HCT116 (cell line): ENCODE results near the gene C11orf21. TPM values are rescaled to one million over a fixed set of nuclear protein-coding genes. Genes with fewer than 3 reads are reported as not detected.

Source experiments
- ATAC-seq: fragments of 200-7000 bp; cut with Tn5 transposase; 2 replicates; pipeline ENCODE4 v1.9.1; 2020; ENCODE audit warnings: mild to moderate bottlenecking, moderate library complexity
- BruUV-seq: library from RNA; stranded (reverse); fragments of 400-500 nt; replicated peaks from 2 replicates; lab custom pipeline; 2021; lab: Mats Ljungman, UMichigan
- CTCF ChIA-PET: fragments of 300-600 bp; sonication (Branson Sonifier 250); formaldehyde crosslinking; loops from one replicate; lab custom pipeline; 2021; ENCODE audit warnings: antibody characterized with exemption; lab: Charles Lee
- POLR2A ChIA-PET: fragments of 300-600, 350-600 bp; sonication (Branson Sonifier 250); formaldehyde crosslinking; loops from one replicate; lab custom pipeline; 2021; ENCODE audit warnings: antibody characterized with exemption; lab: Charles Lee
- RAD21 ChIA-PET, 2 experiments: fragments of 300-600 bp; sonication (Branson Sonifier 250); formaldehyde crosslinking; loops; one replicate each; lab custom pipeline; 2023; ENCODE audit warnings: low total read pairs in 2 of 2; ENCODE audit not compliant: uncharacterized antibody in 2 of 2, unreplicated experiment in 2 of 2, low non-redundant PET in 1 of 2; lab: Charles Lee
- DNase-seq: peaks from one replicate; pipeline ENCODE4 v3.0.0-alpha.2; 2010; ENCODE audit warnings: low read depth, low spot score
- H2AFZ ChIP-seq: fragments of 200-600 bp; shearing (Covaris generic), sonication (generic); 2 replicates; pipeline ENCODE4 v1.6.1; 2017; ENCODE audit warnings: low read depth, mixed run types, mixed read lengths, antibody characterized with exemption, low read length; ENCODE audit not compliant: poor library complexity, severe bottlenecking
- H3K27ac ChIP-seq: 2 replicates; pipeline ENCODE4 v1.5.1; 2012; ENCODE audit warnings: low read depth, low read length
- H3K27me3 ChIP-seq: fragments of 200-600 bp; sonication (generic); 2 replicates; pipeline ENCODE4 v1.6.1; 2016; ENCODE audit warnings: mixed run types, low read length, mixed read lengths; ENCODE audit not compliant: insufficient read depth
- H3K36me3 ChIP-seq, 2 experiments: fragments of 200-500 bp in 1 of 2; fragments of 200-600 bp in 1 of 2; sonication (Bioruptor generic) in 1 of 2; sonication (generic) in 1 of 2; 2 replicates each; pipeline versions ENCODE4 v1.5.1 to v1.6.1; 2014 to 2016; ENCODE audit warnings: low read length in 2 of 2, inconsistent platforms in 1 of 2, mixed read lengths in 1 of 2, mixed run types in 1 of 2; ENCODE audit not compliant: insufficient read depth in 2 of 2, control insufficient read depth in 1 of 2
- H3K4me1 ChIP-seq, 2 experiments: fragments of 200-600 bp in 1 of 2; sonication (generic) in 1 of 2; 2 replicates each; pipeline versions ENCODE4 v1.5.1 to v1.6.1; 2012 to 2017; ENCODE audit warnings: low read length in 2 of 2, inconsistent platforms in 1 of 2, mild to moderate bottlenecking in 1 of 2, mixed read lengths in 1 of 2, mixed run types in 1 of 2, moderate library complexity in 1 of 2; ENCODE audit not compliant: insufficient read depth in 2 of 2, control insufficient read depth in 1 of 2
- H3K4me2 ChIP-seq: fragments of 200-600 bp; sonication (generic); 2 replicates; pipeline ENCODE4 v1.6.1; 2017; ENCODE audit warnings: mixed run types, low read length, mixed read lengths
- H3K4me3 ChIP-seq, 2 experiments: fragments of 200-600 bp in 1 of 2; sonication (generic) in 1 of 2; replicated peaks in 1 of 2; 2 replicates each; pipeline ENCODE4 v1.5.1; 2011 to 2016; ENCODE audit warnings: low read length in 2 of 2, control low read depth in 1 of 2, low read depth in 1 of 2, mild to moderate bottlenecking in 1 of 2, mixed read lengths in 1 of 2, mixed run types in 1 of 2
- H3K79me2 ChIP-seq: fragments of 200-600 bp; sonication (generic); 2 replicates; pipeline ENCODE4 v1.6.1; 2017; ENCODE audit warnings: mild to moderate bottlenecking, mixed run types, low read length, moderate library complexity, mixed read lengths; ENCODE audit not compliant: insufficient read depth
- H3K9ac ChIP-seq: fragments of 200-600 bp; sonication (generic); 2 replicates; pipeline ENCODE4 v1.6.1; 2016; ENCODE audit warnings: low read length, mixed read lengths
- H3K9me2 ChIP-seq: fragments of 200-600 bp; sonication (generic), shearing (Covaris generic); 2 replicates; pipeline ENCODE4 v1.6.1; 2017; ENCODE audit warnings: mixed run types, mild to moderate bottlenecking, moderate library complexity; ENCODE audit not compliant: insufficient read depth
- H3K9me3 ChIP-seq, 2 experiments: fragments of 200-500 bp in 1 of 2; fragments of 200-600 bp in 1 of 2; sonication (Bioruptor generic) in 1 of 2; sonication (generic) in 1 of 2; 2 replicates each; pipeline ENCODE4 v1.6.1; 2014 to 2017; ENCODE audit warnings: low read length in 2 of 2, mixed read lengths in 2 of 2, inconsistent platforms in 1 of 2, low read depth in 1 of 2, mild to moderate bottlenecking in 1 of 2, mixed run types in 1 of 2, moderate library complexity in 1 of 2; ENCODE audit not compliant: control insufficient read depth in 1 of 2, insufficient read depth in 1 of 2
- H4K20me1 ChIP-seq: fragments of 200-600 bp; sonication (generic), shearing (Covaris generic); 2 replicates; pipeline ENCODE4 v1.6.1; 2017; ENCODE audit warnings: mixed run types, mild to moderate bottlenecking, moderate library complexity; ENCODE audit not compliant: insufficient read depth
- CEBPB ChIP-seq: IDR thresholded peaks from 2 replicates; pipeline ENCODE4 v1.6.1; 2012; ENCODE audit warnings: low read depth
- EGR1 ChIP-seq: IDR thresholded peaks from 2 replicates; pipeline ENCODE4 v1.6.1; 2012; ENCODE audit warnings: low read depth
- EZH2 ChIP-seq: fragments of 200-600 bp; sonication (generic); IDR thresholded peaks from 2 replicates; pipeline ENCODE4 v1.6.1; 2017; ENCODE audit warnings: antibody characterized with exemption, mixed run types
- EZH2phosphoT487 ChIP-seq: fragments of 200-600 bp; IDR thresholded peaks from 2 replicates; pipeline ENCODE4 v1.6.1; 2018; ENCODE audit warnings: antibody characterized with exemption, borderline replicate concordance
- POLR2A ChIP-seq: IDR thresholded peaks from 2 replicates; pipeline ENCODE4 v1.7.0; 2011; ENCODE audit warnings: borderline replicate concordance; ENCODE audit not compliant: insufficient read depth, insufficient read length; ENCODE audit errors: extremely low read depth
- POLR2AphosphoS5 ChIP-seq: IDR thresholded peaks from 2 replicates; pipeline ENCODE4 v1.6.1; 2011; ENCODE audit warnings: mild to moderate bottlenecking, low read depth, low read length, moderate library complexity
- RAD21 ChIP-seq: IDR thresholded peaks from 2 replicates; pipeline ENCODE4 v1.6.1; 2012; ENCODE audit warnings: low read depth, mild to moderate bottlenecking
- REST ChIP-seq: IDR thresholded peaks from 2 replicates; pipeline ENCODE4 v1.6.1; 2012; ENCODE audit warnings: low read depth
- SRF ChIP-seq: IDR thresholded peaks from 2 replicates; pipeline ENCODE4 v1.6.1; 2012; ENCODE audit warnings: low read depth
- TCF7L2 ChIP-seq: IDR thresholded peaks from 2 replicates; pipeline ENCODE4 v1.7.0; 2011; ENCODE audit warnings: borderline replicate concordance, inconsistent platforms; ENCODE audit not compliant: insufficient read depth, insufficient read length; ENCODE audit errors: extremely low read depth
- ZFX ChIP-seq: fragments of 450-650 bp; IDR thresholded peaks from 2 replicates; pipeline ENCODE4 v1.6.1; 2017
- ZNF274 ChIP-seq: fragments of 200-500 bp; sonication (Bioruptor generic); IDR thresholded peaks from 2 replicates; pipeline ENCODE4 v1.6.1; 2014; ENCODE audit warnings: mild to moderate bottlenecking, low read depth, low read length, inconsistent platforms
- intact Hi-C: fragments of 100-400 bp; cut with micrococcal nuclease; formaldehyde crosslinking; loops from 2 replicates; pipeline ENCODE4 v1.10.0; 2022
- total RNA-seq: library from RNA; stranded (reverse); gene quantifications from one replicate; pipeline ENCODE4 v1.2.1, GENCODE V29; 2021; ENCODE audit not compliant: unreplicated experiment
- TF ChIP-seq, protein P1 (sequence below): IDR thresholded peaks from 2 replicates; pipeline ENCODE4 v1.6.1; 2012

Gene C11orf21
- total RNA-seq, 1 experiment from 2014 or later, result not detected

- BruUV-seq, result no TSS peak
- no peaks in the 10 kb centered on the region for H3K79me2 ChIP-seq
- ChIA-PET RAD21 (no interaction called here), POLR2A (no interaction called here), CTCF (no interaction called here)
- peaks cover 0 to 3% of the 10 kb centered on the region in 2 experiments; a peak in 1 of 4 replicates for H3K4me1 ChIP-seq
- intact Hi-C loops, result no loop called here
- no peaks in the 10 kb centered on the region for H3K9me2 ChIP-seq
- no peaks in the 10 kb centered on the region for H3K27me3 ChIP-seq
- no peak overlapping the region for H3K9ac ChIP-seq
- no peak overlapping the region for H3K4me2 ChIP-seq
- no peak overlapping the region for H3K27ac ChIP-seq
- no peaks in the 10 kb centered on the region for H4K20me1 ChIP-seq
- H2AFZ ChIP-seq, result no peak overlapping the region
- H3K36me3 ChIP-seq, result no peaks in the 10 kb centered on the region
- DNase-seq (no peak), ATAC-seq (no peak)
- no peak for TF ChIP-seq EGR1
- no peak for TF ChIP-seq ZNF274
- no peak for TF ChIP-seq POLR2AphosphoS5
- TF ChIP-seq RAD21, result no peak
- no peak for TF ChIP-seq TCF7L2
- TF ChIP-seq EZH2phosphoT487, result no peak
- TF ChIP-seq, protein P1, sequence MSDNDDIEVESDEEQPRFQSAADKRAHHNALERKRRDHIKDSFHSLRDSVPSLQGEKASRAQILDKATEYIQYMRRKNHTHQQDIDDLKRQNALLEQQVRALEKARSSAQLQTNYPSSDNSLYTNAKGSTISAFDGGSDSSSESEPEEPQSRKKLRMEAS, result no peak
- no peak for TF ChIP-seq CEBPB
- TF ChIP-seq REST, result no peak
- no peak for TF ChIP-seq ZFX
- TF ChIP-seq EZH2, result no peak
- no peak for TF ChIP-seq SRF
- no peak for TF ChIP-seq POLR2A
- no peak overlapping the region for H3K4me3 ChIP-seq
- H3K9me3 ChIP-seq, result no peaks in the 10 kb centered on the region
These were observed 42.3 kb downstream of the C11orf21 start for GRCh38 chr11:2259466-2259830.
